ENCODE data around the gene NDNF. TPM values are rescaled to one million over a fixed set of nuclear protein-coding genes. Genes with fewer than 3 reads are reported as not detected.

The NDNF gene
- total RNA-seq, 2 experiments from 2014 or later: 0.08 TPM; not detected in 1

DNA sequence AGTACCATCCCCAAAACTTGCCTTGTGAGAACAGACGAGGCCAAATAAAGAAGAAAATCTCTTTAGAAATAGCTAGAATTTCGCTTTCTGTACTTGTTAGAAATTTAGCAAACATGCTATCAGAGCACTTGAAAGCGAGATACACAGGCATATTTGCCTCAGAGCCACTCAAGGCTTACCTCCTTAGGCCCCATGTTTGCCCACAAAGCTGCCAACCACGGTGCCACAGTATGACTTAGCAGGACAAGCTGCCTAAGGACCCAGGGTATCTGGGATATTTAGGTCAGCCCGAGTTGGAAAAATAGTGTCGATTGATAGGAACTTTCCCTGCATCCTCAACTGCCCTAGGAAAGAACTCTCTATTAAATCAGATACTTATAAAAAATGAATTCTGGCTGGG lies 24.2 kb downstream of the NDNF start:
- Mint-ChIP-seq H3K27ac (no peak overlapping the region), H3K9me3 (ENCODE audit: insufficient read depth) (no peaks in the 10 kb centered on the region), H3K27me3 (ENCODE audit: low read depth) (peaks cover 10% of the 10 kb centered on the region), H3K4me3 (no peak overlapping the region), H3K36me3 (ENCODE audit: low read depth) (no peaks in the 10 kb centered on the region), H3K4me1 (ENCODE audit: low read depth) (no peaks in the 10 kb centered on the region)
- CTCF ChIA-PET: interaction anchor here (1.0 kb wide), 1 partner anchor 18 kb away, joined by 3 read pairs; no protein-coding TSS in a partner anchor
- DNase-seq (no peak), ATAC-seq (no peak)
- POLR2A ChIA-PET: no interaction called here

DNA sequence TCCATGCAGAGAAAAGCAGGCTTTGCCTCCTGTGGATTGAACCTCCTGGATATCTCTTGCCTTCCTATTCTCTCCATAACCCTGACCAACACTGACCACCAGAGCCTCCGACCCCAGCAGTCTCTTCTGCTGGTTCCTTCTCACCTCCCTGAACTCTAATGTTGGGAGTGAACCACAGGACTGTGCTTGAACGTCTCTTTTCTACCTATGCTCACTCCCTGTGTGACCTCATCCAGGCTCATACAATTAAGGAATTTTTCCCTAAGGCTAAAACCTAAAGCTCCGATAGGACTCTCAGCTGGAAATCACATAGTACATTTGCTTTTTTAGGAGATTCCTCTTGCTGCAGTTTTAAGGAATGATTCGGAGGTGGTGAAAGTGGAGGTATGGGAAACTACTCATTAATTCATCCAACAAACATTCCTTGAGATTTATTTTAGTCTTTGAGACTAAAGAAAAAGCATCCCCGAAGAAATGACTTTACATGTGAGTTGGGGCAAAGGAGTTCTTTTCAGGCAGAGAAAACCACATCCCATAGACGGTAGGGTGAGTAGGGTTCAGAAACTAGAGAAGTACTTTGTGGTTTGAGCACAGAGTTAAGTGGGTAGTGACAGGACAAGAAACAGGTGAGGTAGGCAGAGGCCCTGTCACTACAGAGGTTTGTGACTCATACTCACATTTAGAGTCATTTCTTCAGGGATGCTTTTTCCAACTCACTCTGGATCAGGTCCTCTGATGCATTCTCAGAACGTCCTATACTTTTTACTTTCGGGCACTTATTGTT lies 30.8 kb downstream of the NDNF start:
- H3K27ac Mint-ChIP-seq: peak overlapping the region; percentile 33
- no peaks in the 10 kb centered on the region for H3K9me3 Mint-ChIP-seq (ENCODE audit: insufficient read depth)
- no peak overlapping the region for H3K4me3 Mint-ChIP-seq
- ChIA-PET POLR2A (no interaction called here), CTCF (no interaction called here)
- peak; percentile 99 for ATAC-seq
- H3K36me3 Mint-ChIP-seq (ENCODE audit: low read depth): no peaks in the 10 kb centered on the region
- H3K4me1 Mint-ChIP-seq (ENCODE audit: low read depth): peaks cover 23% of the 10 kb centered on the region
- peaks cover 4% of the 10 kb centered on the region for H3K27me3 Mint-ChIP-seq (ENCODE audit: low read depth)
- peak; percentile 57 for DNase-seq

DNA sequence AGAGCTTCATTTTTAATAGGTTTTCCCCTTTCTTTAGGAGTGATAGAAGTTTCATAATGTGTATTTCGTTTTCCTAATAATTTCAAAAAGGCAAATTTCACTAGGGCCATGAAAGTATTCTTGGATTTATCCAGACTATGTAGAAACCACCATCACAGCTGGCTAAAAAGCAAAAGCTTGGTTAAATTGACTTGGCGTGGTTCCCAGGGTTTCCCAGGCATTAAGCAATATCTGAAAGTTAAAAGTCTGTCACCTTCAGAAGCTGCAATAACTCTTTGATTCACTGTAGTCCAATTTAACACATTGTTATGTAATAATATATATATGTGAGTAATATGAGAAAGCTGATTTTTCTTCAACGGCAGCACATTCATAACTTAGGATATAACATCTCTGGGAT lies 38.3 kb downstream of the NDNF start:
- H3K36me3 Mint-ChIP-seq (ENCODE audit: low read depth): no peaks in the 10 kb centered on the region
- H3K27me3 Mint-ChIP-seq (ENCODE audit: low read depth): peaks cover 2% of the 10 kb centered on the region
- no peak overlapping the region for H3K27ac Mint-ChIP-seq
- POLR2A ChIA-PET: no interaction called here
- H3K4me1 Mint-ChIP-seq (ENCODE audit: low read depth): peaks cover 1% of the 10 kb centered on the region
- ATAC-seq: no peak
- no peak overlapping the region for H3K4me3 Mint-ChIP-seq
- CTCF ChIA-PET: interaction anchor here (0.9 to 1.7 kb wide), 2 partner anchors 56 to 158 kb away, joined by 3 read pairs; no protein-coding TSS in a partner anchor
- no peaks in the 10 kb centered on the region for H3K9me3 Mint-ChIP-seq (ENCODE audit: insufficient read depth)
- DNase-seq: no peak

DNA sequence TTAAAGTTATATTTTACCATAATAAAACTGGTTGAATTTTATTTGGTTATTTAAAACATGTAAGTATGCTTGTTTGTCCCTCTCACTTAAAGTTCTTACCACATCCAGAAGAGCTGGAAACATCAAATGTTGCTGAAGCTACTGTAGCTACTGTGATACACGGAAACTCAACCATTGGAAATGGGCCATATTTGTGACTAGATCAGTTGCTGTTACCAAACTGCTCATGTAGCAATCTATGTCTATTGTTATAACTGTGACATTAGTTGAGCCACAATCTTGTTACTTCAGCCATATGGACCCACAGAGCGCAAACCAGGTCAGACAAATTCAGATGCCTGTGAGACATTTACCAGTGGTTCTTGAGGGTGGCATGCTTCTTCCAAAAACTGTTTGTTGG lies 41.6 kb downstream of the NDNF start:
- Mint-ChIP-seq H3K27me3 (ENCODE audit: low read depth) (peaks cover 2% of the 10 kb centered on the region), H3K4me1 (ENCODE audit: low read depth) (no peaks in the 10 kb centered on the region), H3K36me3 (ENCODE audit: low read depth) (no peaks in the 10 kb centered on the region), H3K9me3 (ENCODE audit: insufficient read depth) (no peaks in the 10 kb centered on the region), H3K27ac (no peak overlapping the region), H3K4me3 (no peak overlapping the region)
- DNase-seq: no peak
- ChIA-PET CTCF (interaction anchor here (1.3 to 1.7 kb wide), 2 partner anchors 17 to 19 kb away, joined by 3 to 4 read pairs; no protein-coding TSS in a partner anchor), POLR2A (no interaction called here)
- ATAC-seq: no peak

DNA sequence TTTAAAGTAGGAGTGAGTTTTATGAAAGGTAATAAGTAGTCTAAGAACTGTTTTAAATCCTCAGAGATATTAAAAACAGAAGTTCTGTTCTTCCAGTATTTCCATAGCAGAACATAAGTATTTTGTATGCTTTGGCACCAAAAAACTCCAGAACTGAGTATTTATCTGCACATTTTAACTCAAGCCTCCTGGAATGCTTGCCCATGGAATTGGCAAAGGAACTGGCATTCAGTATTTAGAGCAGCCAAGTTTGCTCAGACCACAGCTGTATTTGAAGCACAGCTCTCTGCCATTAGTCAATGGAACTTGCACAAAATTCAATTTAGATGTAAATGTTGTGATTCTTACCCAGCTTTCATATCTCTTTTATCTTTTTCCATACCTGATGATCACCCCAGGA lies 42.2 kb downstream of the NDNF start:
- Mint-ChIP-seq H3K36me3 (ENCODE audit: low read depth) (no peaks in the 10 kb centered on the region), H3K4me3 (no peak overlapping the region), H3K27me3 (ENCODE audit: low read depth) (peaks cover 2% of the 10 kb centered on the region), H3K4me1 (ENCODE audit: low read depth) (no peaks in the 10 kb centered on the region), H3K9me3 (ENCODE audit: insufficient read depth) (no peaks in the 10 kb centered on the region), H3K27ac (no peak overlapping the region)
- DNase-seq (no peak), ATAC-seq (no peak)
- CTCF ChIA-PET: interaction anchor here (0.6 to 1.7 kb wide), 4 partner anchors 9 to 24 kb away, joined by 3 to 4 read pairs (median 4); no protein-coding TSS in a partner anchor
- POLR2A ChIA-PET: no interaction called here

DNA sequence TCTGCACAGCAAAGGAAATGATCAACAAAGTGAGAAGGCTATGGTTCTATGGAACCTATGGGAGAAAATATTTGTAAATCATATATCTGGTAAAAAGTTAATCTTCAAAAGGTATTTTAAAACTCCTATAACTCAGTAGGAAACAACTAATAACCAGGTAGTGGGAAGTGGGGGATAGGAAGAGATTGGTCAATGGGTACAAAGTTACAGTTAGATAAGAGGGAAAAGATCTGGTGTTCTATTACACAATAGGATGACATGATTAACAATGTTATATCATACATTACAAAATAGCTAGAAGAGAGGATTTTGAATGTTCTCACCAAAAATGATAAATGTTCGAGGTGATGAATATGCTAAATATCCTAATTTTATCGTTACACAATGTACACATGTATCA lies 46.3 kb downstream of the NDNF start:
- Mint-ChIP-seq H3K36me3 (ENCODE audit: low read depth) (no peaks in the 10 kb centered on the region), H3K4me1 (ENCODE audit: low read depth) (no peaks in the 10 kb centered on the region), H3K4me3 (no peak overlapping the region), H3K27me3 (ENCODE audit: low read depth) (peaks cover 2% of the 10 kb centered on the region), H3K9me3 (ENCODE audit: insufficient read depth) (no peaks in the 10 kb centered on the region), H3K27ac (no peak overlapping the region)
- ChIA-PET POLR2A (no interaction called here), CTCF (interaction anchor here (1.3 kb wide), 1 partner anchor 50 kb away, joined by 3 read pairs; no protein-coding TSS in a partner anchor)
- DNase-seq: no peak
- ATAC-seq: no peak

DNA sequence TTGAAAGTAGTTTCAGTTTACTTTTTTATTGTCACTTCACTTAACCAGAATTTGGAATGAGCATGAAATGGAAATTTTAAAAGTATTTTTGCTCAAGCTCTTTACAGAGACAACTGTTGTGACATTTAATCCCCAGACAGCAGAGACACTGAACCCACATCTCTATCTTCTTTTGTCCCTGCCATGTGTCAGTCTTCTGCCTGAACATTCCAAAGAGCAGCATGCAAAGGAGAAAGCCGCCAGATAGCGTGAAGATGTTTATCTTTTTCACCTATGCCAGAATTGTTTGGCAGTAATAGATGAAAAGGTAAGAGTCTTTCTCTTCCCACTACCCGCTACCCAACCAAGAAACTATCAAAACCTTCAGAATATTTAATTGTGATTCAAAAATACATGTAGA lies 46.8 kb downstream of the NDNF start:
- no peak overlapping the region for H3K27ac Mint-ChIP-seq
- H3K27me3 Mint-ChIP-seq (ENCODE audit: low read depth): peaks cover 2% of the 10 kb centered on the region
- no peaks in the 10 kb centered on the region for H3K4me1 Mint-ChIP-seq (ENCODE audit: low read depth)
- DNase-seq: no peak
- H3K4me3 Mint-ChIP-seq: no peak overlapping the region
- no peak for ATAC-seq
- ChIA-PET CTCF (no interaction called here), POLR2A (no interaction called here)
- H3K9me3 Mint-ChIP-seq (ENCODE audit: insufficient read depth): no peaks in the 10 kb centered on the region
- H3K36me3 Mint-ChIP-seq (ENCODE audit: low read depth): no peaks in the 10 kb centered on the region

DNA sequence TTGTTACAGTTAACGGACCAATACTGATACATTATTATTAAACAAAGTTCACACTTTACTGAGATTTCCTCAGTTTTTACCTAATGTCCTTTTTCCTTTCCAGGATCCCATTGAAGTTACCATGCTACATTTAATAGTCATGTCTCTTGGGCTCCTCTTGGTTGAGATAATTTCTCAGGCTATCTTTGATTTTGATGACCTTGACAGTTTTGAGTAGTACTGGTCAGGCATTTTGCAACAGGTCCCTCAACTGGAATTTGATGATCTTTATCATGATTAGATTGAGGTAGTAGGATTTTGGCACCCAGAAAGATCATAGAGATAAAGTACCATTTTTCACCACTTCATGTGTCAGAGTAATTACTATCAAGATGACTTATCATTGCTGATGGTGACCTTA lies 53.8 kb downstream of the NDNF start:
- ATAC-seq: no peak
- CTCF ChIA-PET: no interaction called here
- POLR2A ChIA-PET: no interaction called here
- no peaks in the 10 kb centered on the region for H3K4me1 Mint-ChIP-seq (ENCODE audit: low read depth)
- H3K27ac Mint-ChIP-seq: no peak overlapping the region
- no peak overlapping the region for H3K4me3 Mint-ChIP-seq
- H3K9me3 Mint-ChIP-seq (ENCODE audit: insufficient read depth): no peaks in the 10 kb centered on the region
- H3K27me3 Mint-ChIP-seq (ENCODE audit: low read depth): no peaks in the 10 kb centered on the region
- no peaks in the 10 kb centered on the region for H3K36me3 Mint-ChIP-seq (ENCODE audit: low read depth)
- DNase-seq: no peak

DNA sequence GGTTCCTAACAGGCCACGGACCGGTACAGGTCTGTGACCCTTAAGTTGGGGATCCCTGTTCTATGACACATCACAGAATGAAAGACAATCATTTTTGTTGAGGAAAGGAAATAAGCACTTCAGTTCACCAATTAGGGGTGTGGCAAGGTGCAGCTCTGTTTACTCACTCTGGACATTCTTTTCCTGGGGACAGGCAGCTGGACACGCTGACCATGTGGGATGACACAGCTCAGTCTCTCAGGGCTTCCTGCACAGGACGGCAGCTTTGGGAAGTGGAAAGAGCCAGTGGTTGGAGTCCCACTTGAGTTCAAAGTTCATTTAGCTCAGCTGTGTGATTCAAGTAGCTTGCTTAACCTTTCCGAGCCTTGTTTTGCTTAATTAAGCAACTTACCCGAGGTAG lies 55.7 kb downstream of the NDNF start:
- H3K36me3 Mint-ChIP-seq (ENCODE audit: low read depth): no peaks in the 10 kb centered on the region
- no peaks in the 10 kb centered on the region for H3K9me3 Mint-ChIP-seq (ENCODE audit: insufficient read depth)
- CTCF ChIA-PET: no interaction called here
- no peak overlapping the region for H3K27ac Mint-ChIP-seq
- H3K4me1 Mint-ChIP-seq (ENCODE audit: low read depth): no peaks in the 10 kb centered on the region
- no peaks in the 10 kb centered on the region for H3K27me3 Mint-ChIP-seq (ENCODE audit: low read depth)
- ATAC-seq (no peak), DNase-seq (no peak)
- no peak overlapping the region for H3K4me3 Mint-ChIP-seq
- POLR2A ChIA-PET: no interaction called here

DNA sequence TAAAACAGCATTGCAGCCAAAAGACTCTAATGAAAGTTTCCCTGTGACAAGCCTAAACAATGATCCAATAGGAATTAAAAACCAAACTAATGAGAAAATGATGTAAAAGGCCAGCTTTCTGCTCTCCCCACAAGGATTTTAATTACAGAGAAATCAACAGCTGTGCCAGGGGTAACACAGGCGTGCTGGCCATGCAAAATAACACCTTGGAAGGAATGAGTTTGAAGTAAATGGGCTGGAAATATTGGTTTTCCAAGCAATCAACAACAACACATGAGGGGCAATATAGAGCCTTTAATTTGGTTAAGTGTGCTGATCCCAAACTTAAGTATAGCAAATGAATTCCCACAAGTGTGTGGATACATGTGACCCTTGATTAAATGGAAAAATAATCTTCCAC lies 56.9 kb downstream of the NDNF start:
- H3K9me3 Mint-ChIP-seq (ENCODE audit: insufficient read depth): no peaks in the 10 kb centered on the region
- H3K4me1 Mint-ChIP-seq (ENCODE audit: low read depth): no peaks in the 10 kb centered on the region
- H3K36me3 Mint-ChIP-seq (ENCODE audit: low read depth): no peaks in the 10 kb centered on the region
- H3K27ac Mint-ChIP-seq: no peak overlapping the region
- no peak for ATAC-seq
- H3K27me3 Mint-ChIP-seq (ENCODE audit: low read depth): no peaks in the 10 kb centered on the region
- ChIA-PET CTCF (no interaction called here), POLR2A (no interaction called here)
- no peak for DNase-seq
- no peak overlapping the region for H3K4me3 Mint-ChIP-seq

DNA sequence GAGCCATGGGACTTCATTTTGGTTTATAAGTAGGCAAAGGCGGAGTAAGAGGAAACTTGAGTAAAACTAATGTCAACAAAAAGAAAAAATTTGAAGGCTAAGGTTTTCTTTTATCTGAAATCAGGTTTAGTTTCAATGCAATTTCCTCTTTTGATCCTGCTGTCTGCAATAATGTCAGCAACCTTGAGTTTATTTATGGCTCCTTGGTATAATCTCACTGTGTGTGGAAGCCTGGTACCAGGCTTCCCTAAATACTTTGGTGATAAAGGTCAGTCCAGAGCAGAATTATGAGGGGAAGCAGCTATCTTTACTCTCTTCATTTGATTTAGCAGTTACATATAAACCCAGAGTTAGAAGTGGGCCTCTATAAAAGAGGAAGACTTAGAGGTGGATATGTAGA lies 57.8 kb downstream of the NDNF start:
- Mint-ChIP-seq H3K27ac (no peak overlapping the region), H3K36me3 (ENCODE audit: low read depth) (no peaks in the 10 kb centered on the region), H3K4me3 (no peak overlapping the region), H3K27me3 (ENCODE audit: low read depth) (no peaks in the 10 kb centered on the region), H3K4me1 (ENCODE audit: low read depth) (peaks cover 7% of the 10 kb centered on the region), H3K9me3 (ENCODE audit: insufficient read depth) (no peaks in the 10 kb centered on the region)
- no peak for DNase-seq
- no peak for ATAC-seq
- POLR2A ChIA-PET: no interaction called here
- CTCF ChIA-PET: no interaction called here

DNA sequence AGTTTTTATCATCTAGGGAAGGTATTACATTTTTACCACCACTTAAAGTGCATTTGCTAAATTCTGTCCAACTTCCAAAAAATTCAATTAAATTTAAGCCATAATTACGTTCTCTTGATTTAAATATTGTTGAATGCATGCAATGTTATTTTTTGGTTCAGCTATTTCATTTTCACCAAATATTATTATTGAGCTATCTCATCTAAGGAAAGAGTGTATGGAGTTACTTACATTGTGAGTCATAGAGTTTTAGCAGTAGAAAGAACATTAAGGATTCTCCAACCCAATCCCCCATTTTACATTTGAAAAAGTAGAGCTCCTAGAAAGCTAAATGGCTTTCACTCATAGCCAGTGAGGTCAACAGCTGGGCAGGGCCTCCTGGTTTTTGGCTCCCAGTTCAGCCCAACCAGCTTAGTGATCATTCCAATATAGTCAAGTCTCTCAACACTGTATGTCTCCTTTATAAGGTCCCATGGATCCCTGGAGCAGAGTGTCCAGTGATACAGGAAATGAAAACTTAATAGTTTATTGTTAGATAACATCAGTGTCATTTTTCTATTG lies 60.5 kb downstream of the NDNF start:
- no peaks in the 10 kb centered on the region for H3K36me3 Mint-ChIP-seq (ENCODE audit: low read depth)
- no peaks in the 10 kb centered on the region for H3K27me3 Mint-ChIP-seq (ENCODE audit: low read depth)
- no peak for ATAC-seq
- no peak overlapping the region for H3K4me3 Mint-ChIP-seq
- ChIA-PET CTCF (no interaction called here), POLR2A (no interaction called here)
- no peaks in the 10 kb centered on the region for H3K9me3 Mint-ChIP-seq (ENCODE audit: insufficient read depth)
- peaks cover 11% of the 10 kb centered on the region for H3K4me1 Mint-ChIP-seq (ENCODE audit: low read depth)
- DNase-seq: no peak
- no peak overlapping the region for H3K27ac Mint-ChIP-seq

All from activated CD8-positive, alpha-beta T cell treated with anti-CD3 and anti-CD28 coated beads, Interleukin-2, amount 10 ng/mL, durations not matched to agents 7 days and 5 days (primary cell).